Epithelial cell of proximal tubule (primary cell): Measurements from ENCODE around the gene TMEM114. TPM values are rescaled to one million over a fixed set of nuclear protein-coding genes. Genes with fewer than 3 reads are reported as not detected.

Source experiments
- DNase-seq: peaks from one replicate; pipeline ENCODE4 v3.0.0-alpha.2; 2011; ENCODE audit warnings: low read depth
- H3K4me3 ChIP-seq: 2 replicates; pipeline ENCODE4 v1.5.1; 2011; ENCODE audit warnings: low read depth, mild to moderate bottlenecking, low read length
- total RNA-seq: library from RNA; depleted of rRNA; stranded (reverse); fragments of >200 nt; gene quantifications from 2 replicates; pipeline ENCODE4 v1.2.3, GENCODE V29; 2015
- TF ChIP-seq, protein P1 (sequence below): conservative IDR thresholded peaks from 2 replicates; pipeline ENCODE4 v1.5.1; 2012; ENCODE audit warnings: low read depth, mild to moderate bottlenecking, low read length

Gene TMEM114
- total RNA-seq, 1 donor from 2014 or later: not detected

DNA sequence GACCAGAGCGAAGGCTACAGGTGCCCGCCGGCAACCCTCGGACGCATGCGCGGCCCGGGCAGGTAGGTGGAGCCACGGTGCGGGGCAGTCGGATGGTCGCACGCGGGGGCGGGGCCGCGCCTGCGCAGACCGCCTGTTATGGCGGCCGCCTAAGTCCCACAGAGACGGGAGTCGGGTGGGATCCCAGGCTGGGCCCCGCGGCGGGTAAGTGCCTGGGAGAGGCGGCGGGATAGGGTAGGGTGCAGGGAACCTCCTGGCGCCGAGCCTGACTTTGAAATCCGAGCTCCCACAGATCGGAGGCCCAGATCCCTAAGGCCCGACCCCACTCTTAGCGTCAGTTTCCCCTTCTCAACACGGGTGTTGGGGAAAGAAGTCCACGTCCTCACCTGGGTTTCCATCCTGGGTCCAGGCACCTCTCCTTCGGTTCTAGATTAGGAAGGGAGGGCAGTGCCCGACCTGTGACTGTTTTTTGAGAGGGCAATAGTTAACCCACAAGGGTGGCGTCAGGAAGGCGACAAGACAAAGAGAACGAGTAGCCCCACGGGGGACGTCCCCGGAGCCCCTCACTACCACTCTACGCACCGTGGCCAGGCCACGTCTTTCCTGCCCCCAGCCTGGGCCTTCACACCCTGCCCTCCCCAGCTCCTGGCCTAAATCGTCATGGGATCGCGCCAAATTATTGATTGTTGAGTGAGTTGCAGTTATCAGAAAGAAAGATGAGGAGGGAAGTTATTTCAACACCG is 31.4 kb upstream of the TMEM114 start, which contains the start of gene METTL22:
Gene METTL22 (plus strand): TSS at position 127 of the 743 bp plus-strand sequence. CDS start 3,968 bp downstream, outside the sequence.
- DNase-seq: no peak
- TF ChIP-seq, protein P1, sequence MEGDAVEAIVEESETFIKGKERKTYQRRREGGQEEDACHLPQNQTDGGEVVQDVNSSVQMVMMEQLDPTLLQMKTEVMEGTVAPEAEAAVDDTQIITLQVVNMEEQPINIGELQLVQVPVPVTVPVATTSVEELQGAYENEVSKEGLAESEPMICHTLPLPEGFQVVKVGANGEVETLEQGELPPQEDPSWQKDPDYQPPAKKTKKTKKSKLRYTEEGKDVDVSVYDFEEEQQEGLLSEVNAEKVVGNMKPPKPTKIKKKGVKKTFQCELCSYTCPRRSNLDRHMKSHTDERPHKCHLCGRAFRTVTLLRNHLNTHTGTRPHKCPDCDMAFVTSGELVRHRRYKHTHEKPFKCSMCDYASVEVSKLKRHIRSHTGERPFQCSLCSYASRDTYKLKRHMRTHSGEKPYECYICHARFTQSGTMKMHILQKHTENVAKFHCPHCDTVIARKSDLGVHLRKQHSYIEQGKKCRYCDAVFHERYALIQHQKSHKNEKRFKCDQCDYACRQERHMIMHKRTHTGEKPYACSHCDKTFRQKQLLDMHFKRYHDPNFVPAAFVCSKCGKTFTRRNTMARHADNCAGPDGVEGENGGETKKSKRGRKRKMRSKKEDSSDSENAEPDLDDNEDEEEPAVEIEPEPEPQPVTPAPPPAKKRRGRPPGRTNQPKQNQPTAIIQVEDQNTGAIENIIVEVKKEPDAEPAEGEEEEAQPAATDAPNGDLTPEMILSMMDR: no peak

DNA sequence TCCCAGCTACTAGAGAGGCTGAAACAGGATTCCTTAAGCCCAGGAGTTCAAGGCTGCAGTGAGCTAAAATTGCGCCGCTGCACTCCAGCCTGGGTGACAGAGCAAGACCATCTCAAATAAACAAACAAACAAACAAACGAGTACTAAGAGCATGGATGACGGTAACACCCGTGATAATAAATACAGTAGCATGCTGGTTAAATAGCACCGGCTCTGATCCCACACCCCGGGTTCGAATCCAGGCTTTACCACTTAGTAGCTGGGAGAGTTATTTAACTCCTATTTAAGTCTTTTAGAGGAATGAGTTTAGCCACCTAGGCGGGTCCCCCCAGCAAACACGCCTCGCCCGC is 30.9 kb upstream of the TMEM114 start:
- TF ChIP-seq, protein P1: no peak
- DNase-seq: no peak

More for the DNA sequence above, 31.4 kb upstream of the TMEM114 start, which contains the start of gene METTL22:
- H3K4me3 ChIP-seq: peak within 1 kb of the TSS; percentile 94

DNA sequence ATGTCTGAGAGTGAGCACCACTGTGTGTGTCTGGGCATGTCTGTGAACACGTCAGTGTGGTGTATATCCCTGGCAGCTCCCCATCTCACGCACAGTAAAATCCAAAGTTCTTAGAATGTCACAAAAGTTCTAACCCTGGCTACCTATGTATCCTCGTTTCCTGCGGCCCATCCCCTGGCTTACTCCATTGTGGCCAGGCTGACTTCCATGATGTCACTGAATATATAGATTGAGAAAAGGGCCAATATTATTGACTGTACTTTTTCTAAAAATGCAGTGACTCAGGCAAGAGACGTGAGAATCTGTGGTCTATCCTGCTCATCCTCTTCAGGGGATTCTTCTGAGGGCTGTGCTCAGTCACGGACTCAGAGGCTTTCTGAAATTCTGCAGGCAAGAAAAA is 30.2 kb upstream of the TMEM114 start:
- no peak overlapping the region for H3K4me3 ChIP-seq
- no peak for DNase-seq
- TF ChIP-seq, protein P1: no peak

More for the DNA sequence above, 30.9 kb upstream of the TMEM114 start:
- peak overlapping the region; percentile 94 for H3K4me3 ChIP-seq

DNA sequence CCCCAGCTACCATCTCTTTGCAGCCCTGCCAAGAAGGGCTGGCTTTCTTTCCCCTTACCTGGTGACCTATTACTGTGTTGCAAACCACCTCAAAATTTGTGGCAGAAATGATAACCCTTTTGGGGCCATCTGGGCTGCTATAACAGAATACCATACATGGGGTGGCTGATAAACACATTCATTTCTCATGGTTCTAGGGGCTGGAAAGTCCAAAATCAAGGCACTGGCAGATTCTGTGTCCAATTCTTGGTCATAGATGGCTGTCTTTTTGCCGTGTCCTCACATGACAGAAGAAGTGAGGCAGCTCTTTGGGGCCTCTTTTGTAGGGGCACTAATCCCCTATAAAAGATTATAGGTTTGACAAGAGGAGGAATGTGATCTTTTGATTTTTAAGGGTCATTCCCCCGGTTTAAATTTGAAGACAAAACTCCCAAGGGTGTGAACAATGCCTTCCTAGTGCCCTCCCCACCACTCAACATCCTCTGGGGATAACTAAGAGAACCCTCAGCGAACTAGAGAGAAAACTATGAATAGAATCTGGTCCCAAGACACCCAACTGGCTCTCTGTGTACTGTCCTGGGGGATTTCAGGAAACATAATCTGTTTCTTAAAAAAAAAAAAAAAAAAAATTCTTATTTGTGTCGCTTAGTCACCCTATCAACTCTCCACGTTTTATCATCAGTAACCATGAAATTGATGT is 29.5 kb upstream of the TMEM114 start:
- TF ChIP-seq, protein P1: no peak
- H3K4me3 ChIP-seq: no peak overlapping the region
- DNase-seq: no peak

DNA sequence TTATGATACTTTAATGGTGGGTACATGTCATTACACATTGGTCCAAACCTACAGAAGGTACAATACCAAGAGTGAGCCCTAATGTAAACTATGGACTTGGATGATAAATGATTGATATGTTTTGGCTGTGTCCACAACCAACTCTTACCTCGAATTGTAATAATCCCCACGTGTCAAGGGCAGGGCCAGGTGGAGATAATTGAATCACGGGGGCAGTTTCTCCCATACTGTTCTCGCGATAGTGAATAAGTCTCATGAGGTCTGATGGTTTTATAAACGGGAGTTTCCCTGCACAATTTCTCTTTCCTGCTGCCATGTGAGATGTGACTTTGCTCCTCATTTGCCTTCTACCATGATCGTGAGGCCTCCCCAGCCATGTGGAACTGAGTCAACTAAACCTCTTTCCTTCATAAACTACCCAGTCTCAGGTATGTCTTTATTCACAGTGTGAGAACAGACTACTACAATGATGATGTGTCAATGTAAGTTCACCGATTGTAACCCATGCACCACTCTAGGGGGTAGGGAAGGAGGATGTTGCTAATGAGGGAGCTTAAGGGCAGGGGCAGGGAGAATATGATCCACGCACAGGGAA is 24.2 kb upstream of the TMEM114 start:
- DNase-seq: no peak
- H3K4me3 ChIP-seq: no peak overlapping the region
- TF ChIP-seq, protein P1: no peak

DNA sequence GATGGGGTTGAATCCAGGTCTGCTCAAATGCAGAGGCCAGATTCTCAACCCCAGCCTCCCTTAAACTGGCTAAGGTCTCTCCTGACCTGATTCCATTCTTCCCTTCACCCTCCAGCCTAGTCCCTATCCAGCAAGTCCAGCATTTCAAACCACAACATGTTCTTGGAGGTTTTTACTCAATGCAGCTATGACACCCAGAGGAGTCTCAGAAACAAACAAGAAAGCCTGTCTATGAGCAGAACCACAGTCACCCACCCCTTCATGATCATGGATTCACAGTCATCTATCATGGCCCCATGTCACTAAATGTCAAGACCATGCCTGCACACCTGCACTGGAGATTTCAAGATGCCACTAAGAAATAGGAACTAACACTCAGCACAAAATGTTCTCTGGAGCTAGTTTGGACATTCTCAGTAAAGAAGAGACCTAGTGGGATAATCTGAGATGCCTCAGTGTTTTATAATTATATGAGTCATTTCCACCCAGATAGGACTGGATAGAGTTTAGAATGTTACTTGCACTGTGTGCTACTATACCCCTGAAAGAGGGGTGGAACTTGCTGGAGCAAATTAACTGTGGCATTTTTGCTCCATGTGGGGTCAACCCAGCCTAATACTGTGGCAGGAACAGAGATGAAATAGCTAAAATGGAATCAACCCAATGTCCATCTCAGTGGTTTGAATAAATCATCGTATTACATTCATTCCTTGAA is 21.7 kb upstream of the TMEM114 start:
- TF ChIP-seq, protein P1: no peak
- no peak for DNase-seq
- no peak overlapping the region for H3K4me3 ChIP-seq
